Islet precursor cell (in vitro differentiated cells): ENCODE data around the gene TBC1D1.

ENCODE experiments used
- DNase-seq: peaks from one replicate; pipeline ENCODE4 v3.0.0-alpha.2; 2018

The TBC1D1 gene

DNA sequence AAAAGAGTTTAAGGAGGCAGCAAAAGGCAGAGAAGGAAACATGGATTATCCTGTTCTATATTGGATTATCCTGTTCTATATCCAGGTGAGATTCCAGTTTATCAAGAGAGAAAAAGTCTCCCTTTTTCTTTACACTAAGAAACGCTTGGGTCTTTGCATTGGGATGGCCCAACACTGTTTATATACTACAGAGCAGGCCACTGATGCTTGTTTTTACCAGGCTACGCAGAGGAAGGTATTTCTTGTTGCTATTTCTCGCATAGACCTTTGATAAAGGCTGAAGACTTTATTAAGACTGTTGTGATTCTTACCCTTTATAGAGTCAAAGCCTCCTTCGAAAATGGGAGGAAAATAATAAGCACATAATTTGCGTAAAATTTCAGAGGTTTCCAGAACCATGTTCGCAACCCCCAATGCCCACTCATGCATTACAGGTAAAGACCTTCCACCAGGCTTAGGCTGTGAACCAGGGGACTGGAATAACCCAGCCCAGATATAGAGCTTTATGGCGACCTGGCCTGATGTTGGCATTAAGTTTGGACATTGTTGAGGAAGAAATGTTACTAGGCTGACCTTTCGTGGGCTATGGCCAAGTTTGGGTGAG lies 287.6 kb downstream of the TBC1D1 start:
- DNase-seq = no peak

DNA sequence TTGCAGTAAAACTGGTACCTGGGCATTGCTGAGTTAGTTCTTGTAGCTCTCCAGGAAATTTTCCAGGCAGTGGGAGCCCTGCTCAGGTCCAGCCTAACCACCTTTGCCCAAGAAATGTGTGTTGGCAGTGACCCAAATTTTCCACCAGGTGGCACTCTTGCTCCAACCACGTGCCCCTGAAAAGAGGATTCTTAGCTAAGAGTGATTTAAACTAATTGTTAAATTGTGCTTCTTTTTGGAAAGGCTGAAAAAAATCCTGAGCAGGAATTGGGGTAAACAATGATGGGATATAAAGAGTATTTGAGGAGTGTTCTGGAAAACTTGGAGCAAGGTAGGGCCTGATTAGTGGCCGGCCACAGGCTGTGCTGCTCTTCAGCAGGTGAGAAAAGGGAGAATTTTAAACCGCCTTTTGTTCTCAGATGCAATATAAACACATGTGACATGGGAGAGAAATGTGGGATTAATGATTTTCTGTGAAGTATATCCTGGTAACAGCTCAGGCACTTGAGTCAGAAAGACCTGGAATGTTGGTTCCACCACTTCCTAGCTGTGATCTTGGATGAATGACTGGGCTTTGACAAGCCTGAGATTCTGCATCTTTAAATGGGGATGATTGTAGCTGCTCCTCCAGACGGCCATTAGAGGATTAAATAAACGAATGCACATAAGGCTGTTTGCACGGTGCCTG lies 288.9 kb downstream of the TBC1D1 start:
- DNase-seq = peak; percentile 84

DNA sequence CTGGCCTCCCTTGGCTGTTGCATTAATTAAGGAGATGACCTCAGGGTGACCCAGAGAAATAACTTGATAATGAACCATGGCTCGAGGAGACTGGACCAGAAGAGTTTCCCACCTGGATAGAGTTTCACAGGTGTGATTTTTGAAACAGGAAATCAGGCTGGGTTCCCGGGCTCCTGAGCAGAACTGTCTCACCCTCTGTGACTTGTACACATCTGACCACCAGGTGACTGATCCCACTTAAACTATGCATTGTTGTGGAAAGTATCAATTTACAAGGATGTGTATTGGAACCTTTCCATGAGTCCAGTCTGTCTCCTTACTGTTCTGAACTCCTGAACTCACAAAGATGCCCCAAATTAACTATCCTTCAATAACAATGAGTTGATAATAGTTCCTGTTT lies 289.6 kb downstream of the TBC1D1 start:
- DNase-seq = no peak

DNA sequence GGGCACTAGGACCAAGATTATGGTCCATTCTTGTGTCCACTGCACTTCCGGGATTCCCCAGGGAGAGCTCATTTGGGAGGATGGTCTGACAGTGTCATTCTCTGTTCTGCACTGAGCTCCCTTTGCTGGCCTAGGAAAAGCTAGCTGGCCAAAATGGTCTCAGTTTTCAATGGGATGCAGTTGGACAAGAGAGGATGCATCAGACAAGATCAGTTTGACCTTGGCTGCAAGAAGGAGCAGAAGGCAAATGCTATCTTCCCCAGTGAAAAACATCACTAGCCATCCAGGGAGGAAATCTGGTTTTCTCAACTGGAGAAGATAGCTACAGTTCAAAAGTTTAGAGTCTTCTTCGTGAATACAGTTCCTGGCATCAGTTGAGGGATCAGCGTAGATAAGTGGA lies 290.4 kb downstream of the TBC1D1 start:
- DNase-seq = no peak

DNA sequence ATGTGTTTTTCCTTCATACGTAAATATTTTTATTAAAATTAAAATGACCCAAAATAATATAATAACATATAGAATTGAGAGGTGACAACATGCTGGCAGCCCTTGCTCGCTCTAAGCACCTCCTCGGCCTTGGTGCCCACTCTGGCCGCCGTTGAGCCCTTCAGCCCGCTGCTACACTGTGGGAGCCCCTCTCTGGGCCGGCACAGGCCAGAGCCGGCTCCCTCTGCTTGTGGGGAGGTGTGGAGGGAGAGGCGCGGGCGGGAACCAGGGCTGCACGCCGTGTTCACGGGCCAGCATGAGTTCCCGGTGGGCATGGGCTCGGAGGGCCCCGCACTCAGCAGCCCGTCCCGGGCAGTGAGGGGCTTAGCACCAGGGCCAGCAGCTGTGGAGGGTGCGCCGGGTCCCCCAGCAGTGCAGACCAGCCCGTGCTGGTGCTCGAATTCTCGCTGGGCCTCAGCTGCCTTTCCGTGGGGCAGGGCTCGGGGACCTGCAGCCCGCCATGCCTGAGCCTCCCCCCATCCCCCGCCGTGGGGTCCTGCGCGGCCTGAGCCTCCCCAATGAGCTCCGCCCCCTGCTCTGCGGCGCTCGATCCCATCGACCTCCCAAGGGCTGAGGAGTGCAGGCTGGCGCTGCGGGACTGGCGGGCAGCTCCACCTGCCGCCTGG lies 291.6 kb downstream of the TBC1D1 start:
- no peak for DNase-seq

DNA sequence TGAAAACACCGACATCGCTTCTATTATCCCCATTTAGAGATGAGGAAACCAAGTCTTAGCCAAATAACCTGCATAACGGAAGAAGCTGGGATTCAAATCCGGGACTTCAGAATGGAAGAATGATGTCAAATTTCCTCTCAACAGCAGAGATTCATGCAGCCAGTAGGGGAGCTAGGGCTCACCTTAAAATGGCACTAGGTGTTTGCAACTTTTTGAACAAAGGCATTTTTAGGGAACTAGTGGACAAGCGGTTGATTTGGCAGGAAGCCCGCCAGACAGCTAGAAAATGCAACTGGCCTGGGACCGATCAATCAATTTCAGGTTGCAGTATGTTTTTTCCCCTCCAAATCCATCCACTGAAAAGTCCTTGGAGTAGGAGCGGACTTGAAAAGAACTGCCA lies 293.5 kb downstream of the TBC1D1 start:
- no peak for DNase-seq

DNA sequence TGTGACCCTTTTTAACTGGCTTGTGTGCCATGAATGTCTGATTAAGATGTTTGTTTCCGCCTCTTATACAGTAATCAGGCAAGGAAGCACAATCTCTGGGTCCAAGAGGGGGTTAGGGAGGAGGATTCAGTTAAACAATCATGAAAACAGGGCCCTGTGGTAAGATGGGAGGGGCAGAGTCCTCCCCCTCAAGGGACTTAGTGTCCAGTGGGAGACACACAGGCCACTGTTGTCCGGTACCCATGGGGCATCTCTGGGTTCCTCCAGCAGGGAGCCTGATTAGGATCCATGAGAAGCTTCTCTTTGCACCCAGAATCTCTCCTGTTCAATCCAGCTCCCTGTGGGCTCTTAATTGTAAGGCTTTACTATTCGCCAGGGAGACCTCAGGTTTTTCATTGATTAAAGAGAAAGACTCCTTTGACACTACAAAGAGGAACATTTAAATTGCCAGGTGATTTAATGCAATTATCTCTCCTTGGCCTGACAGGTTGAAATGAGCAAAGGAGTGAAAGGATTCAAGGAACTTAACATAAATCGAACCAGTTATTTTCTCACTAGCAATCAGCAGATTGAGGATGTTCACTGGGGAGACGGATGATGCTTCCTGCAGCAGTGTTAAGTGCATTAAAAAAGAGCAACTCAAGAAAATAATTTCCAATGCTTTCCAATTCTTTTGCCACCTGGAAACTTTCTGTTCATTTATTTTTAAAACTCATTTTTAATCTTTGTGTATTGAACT lies 294.7 kb downstream of the TBC1D1 start:
- DNase-seq = no peak

DNA sequence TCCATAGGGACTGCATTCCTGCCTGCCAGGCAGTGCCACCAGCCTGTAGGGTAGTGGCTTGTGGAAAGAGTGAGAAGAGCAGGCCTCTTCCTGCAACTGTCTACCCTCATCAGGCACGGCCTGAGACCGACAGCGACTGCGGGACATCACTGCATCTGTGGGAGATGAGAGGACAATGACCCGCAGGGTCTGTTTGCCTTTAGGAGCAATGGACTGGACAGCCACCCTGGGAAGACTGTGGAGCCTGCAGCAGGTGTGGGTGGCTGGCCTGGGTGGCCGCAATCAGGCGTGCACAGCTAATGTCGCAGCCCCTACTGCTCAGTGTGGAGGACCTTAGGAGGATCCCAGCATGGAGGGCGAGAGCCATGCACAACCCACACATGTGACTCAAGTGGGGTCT lies 297.3 kb downstream of the TBC1D1 start:
- no peak for DNase-seq

DNA sequence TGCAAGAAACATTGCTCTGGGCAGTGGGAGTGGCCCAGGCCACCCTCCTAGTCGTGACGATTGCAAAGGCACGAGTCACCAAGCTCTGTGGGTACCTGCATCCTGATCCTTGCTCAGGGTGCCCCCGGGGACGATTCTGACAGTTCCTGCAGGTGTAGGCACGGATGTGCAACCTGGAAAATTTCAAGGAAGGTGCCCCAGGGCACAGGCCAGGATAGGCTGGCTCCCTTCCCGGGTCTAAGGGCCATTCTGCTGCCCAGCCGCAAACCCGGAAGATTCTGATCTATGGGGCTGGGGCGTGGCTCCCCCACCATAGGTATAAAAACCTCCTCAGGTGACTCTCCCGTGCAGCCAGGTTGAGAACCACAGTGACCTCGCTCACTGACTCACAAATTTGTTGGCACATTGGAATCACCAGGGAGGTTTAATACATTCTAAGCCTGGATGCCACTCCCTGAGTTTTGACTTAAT lies 297.8 kb downstream of the TBC1D1 start:
- no peak for DNase-seq
